ENCODE results near the gene LCP2.

The LCP2 gene

GRCh38 chr5:170297589-170298462, at the start of gene LCP2:
Gene LCP2 (minus strand): TSS chr5:170297777. CDS start chr5:170297611, 166 bp downstream.
- no peak for DNase-seq (ENCODE audit: low read depth)

- DNase-seq (ENCODE audit: low read depth) = no peak
These were observed 49.5 kb upstream of the LCP2 start for GRCh38 chr5:170347022-170347567.

DNA sequence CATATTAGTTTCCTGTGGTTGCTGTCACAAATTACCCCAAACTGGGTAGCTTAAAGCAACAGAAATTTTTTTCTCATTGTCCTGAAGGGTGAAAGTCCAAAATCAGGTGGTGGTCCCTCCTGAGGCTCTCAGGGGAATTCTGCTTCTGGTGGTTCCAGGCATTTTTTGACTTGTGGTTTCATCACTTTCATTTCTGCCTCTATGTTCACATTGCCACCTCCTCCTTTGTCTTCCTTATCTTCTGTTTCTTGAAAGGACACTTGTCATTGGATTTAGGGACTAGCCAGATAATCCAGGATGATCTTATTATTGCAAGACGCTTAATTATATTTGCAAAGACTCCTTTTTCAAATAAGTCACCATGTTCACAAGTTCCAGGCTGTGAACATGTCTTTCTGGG, 48.4 kb upstream of the LCP2 start:
- no peak for DNase-seq (ENCODE audit: low read depth)

DNA sequence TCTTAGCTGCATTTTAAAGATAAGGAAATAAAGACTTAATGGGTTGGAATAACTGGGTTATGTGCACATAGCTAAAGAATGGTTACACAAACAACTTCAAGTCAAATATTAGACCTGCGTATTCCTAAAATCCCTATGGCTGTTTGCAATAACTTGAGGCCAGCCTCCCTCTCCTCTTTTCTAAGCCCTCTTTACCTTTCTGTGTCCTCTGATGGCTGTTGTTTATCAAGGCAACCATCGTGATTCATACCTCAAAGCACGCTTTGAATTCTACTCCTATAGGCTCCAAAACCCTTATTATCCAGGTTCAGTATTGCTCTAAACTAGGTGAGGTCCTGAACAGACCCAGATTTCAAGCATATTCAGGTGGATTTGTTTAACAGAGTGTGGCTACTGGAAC, 45.6 kb upstream of the LCP2 start:
- DNase-seq (ENCODE audit: low read depth) = no peak

GRCh38 chr5:170342153-170342725, 44.7 kb upstream of the LCP2 start:
- no peak for DNase-seq (ENCODE audit: low read depth)

DNA sequence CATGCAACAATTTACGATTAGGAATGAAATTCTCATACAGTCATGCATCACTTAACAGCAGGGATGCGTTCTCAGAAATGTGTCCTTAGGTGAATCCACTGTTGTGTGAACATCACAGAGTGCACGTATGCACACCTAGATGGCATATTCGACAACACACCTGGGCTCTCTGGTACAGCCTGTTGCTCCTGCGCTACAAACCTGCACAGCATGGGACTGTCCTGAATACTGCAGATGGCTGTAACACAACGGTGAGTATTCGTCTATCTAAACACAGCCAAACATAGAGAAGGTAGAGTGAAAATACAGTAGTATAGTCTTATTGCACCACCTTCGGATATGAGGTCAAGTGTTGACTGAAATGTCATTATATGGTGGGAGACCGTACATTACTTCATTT, 44.0 kb upstream of the LCP2 start:
- DNase-seq (ENCODE audit: low read depth) = no peak

DNA sequence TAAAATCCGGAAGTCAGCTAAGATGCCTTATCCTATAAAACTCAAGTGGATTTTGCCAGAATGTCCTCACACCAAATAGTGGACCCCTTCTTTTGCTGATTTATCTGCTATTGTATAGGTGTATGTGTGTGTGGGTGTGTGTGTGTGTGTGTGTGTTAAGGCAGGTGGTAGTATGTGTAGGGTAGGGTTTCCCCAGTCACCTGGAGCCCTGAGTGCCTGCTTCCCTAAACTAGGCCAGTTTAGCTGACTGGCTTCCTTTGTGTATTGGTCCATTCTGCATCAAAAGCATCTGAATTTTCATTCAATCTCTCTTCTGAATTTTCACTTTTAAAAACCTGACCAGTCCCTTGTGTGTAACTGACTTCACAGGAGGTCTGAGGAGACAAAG, 42.2 kb upstream of the LCP2 start:
- DNase-seq (ENCODE audit: low read depth) = no peak

DNA sequence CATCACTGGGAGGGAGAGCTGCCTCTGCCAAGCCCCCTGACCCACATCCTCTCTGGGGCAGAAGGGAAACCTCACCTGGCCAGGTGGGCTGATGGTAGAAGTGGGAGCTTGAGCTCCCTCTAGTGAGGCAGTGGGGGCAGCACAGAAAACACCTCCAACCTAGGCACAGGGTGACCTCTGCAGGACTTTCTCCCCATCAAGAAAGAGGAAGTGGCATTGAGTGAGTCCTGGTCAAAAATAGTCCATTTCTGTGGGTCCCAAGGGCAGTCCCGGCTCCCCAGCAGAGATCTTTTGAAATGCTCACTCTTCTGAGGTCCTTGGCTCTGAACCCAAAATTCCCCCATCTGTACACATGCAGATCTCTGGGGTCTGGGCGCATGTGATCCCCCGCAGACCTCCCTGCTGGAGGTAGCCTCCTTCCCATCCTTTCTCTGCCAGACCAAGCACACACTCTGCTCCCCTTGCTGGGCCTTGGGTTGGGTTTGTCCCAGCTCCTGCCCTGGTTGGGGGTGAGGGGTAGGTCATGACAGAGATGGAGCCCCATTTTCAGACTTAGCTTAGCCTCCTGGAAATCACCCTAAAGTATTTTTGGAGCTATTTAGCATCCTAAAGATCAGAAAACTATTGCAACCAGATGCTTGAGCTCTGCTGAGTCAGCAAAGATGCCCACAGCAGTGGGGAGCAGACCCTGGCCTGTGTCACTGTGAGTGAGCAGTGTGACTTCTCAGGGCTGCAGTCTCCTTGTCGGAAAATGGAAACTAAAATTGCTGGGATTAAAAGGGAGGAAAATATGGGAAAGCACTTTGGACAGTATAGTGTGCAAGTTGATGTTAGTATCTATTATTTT, 41.6 kb upstream of the LCP2 start:
- no peak for DNase-seq (ENCODE audit: low read depth)

DNA sequence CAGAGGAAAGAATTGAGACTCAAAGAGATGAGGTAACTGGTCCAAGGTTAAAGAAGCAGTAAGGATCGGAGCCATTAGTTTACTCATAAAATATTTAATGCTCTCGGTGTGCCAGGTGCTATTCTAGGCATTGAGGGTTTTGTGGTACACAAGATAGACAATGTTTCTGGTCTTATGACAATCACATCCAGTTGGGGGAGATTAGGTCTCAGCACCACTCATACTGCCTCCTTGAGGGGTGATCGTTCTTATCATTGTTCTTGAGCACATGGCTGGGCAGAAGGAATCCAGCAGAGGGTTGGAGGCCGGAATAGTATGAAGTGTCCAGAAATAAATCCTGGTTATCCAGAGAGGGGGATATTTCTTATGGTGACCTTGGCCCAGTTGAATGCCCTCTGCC, 40.7 kb upstream of the LCP2 start:
- DNase-seq (ENCODE audit: low read depth) = no peak

- no peak for DNase-seq (ENCODE audit: low read depth)
These were observed 39.6 kb upstream of the LCP2 start for GRCh38 chr5:170337045-170337733.

- no peak for DNase-seq (ENCODE audit: low read depth)
These were observed 38.5 kb upstream of the LCP2 start for GRCh38 chr5:170336065-170336464.

- DNase-seq (ENCODE audit: low read depth) = no peak
These were observed 37.0 kb upstream of the LCP2 start for GRCh38 chr5:170334626-170335025.

- no peak for DNase-seq (ENCODE audit: low read depth)
These were observed 35.8 kb upstream of the LCP2 start for GRCh38 chr5:170333161-170333910.

GRCh38 chr5:170332058-170332457, 34.5 kb upstream of the LCP2 start:
- DNase-seq (ENCODE audit: low read depth) = no peak

GRCh38 chr5:170330568-170331054, 33.0 kb upstream of the LCP2 start:
- DNase-seq (ENCODE audit: low read depth) = no peak

- no peak for DNase-seq (ENCODE audit: low read depth)
These were observed 31.9 kb upstream of the LCP2 start for GRCh38 chr5:170329524-170329923.

DNA sequence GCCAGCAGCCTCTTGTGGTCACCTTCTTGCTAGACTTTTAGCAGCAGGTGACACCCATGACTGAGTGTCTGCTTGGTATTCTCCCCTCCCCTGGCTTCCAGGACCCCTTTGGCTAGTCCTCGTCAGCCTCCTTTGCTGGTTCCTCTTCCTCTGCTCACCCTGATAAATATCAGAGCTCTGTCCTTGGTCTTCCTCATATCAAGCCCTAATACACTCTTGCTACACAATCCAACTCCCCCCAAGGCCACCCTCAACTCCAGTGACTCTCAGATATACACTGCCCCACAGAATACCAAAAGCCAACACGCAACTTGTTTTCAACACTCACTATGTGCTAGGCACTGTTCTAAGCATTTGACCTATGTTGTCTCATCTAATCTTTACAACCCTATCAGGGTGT, 30.3 kb upstream of the LCP2 start:
- no peak for DNase-seq (ENCODE audit: low read depth)

- DNase-seq (ENCODE audit: low read depth) = no peak
These were observed 29.6 kb upstream of the LCP2 start for GRCh38 chr5:170327168-170327567.

DNA sequence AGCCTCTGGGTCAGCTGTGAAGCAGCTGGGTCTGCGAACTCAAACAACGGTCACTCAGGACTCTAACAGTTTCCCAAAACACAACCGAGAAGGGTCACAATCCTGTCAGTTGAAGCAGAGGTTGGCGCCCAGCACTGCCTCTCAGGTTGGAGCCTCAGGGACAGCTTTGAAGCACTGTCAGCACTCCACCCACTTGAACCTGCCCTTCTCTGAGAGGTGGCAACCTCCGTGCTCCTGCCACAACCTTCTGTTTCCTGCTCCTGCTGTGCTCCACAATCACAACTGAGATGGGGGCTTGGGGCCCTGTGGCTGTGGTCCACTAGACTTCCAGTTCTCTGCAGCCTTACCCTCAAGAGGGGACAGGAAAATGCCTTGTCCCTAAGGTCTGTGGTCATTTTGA, 21.7 kb upstream of the LCP2 start:
- DNase-seq (ENCODE audit: low read depth) = no peak

DNA sequence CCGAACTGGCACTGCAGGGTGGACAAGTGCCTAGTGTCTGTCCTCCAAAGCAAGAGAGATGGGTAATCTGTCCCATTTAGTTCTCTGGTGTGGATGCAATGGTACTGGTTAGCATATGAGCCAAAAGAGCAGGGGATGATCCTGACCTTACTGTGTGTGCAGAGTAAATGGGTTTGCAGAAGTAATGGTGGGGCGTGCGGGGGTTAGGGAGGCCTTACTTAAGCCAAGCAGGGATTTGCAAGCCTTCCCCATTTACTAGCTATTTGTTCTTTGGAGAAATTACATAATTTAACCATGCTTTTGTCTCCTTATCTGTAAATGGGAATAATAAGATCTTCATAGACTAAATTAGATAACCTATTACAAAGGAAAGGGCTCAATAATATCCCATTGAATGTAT, 19.9 kb upstream of the LCP2 start:
- DNase-seq (ENCODE audit: low read depth) = no peak

- no peak for DNase-seq (ENCODE audit: low read depth)
These were observed 19.4 kb upstream of the LCP2 start for GRCh38 chr5:170316937-170317336.

Measured in stimulated activated CD8-positive, alpha-beta memory T cell treated with anti-CD3 and anti-CD28 coated beads, Interleukin-7, amount 100 ng/mL, for 24 hours (primary cell).